ENCODE measurements around the gene RCOR1. TPM values are rescaled to one million over a fixed set of nuclear protein-coding genes. Genes with fewer than 3 reads are reported as not detected.

The RCOR1 gene
- total RNA-seq, result 19.6 to 25.2 TPM (median 23.7 TPM) in 3 replicates
- long read RNA-seq, full-length matches to known transcripts, result 12 of 23 reads
- long read RNA-seq, partial matches to known transcripts, result 1 of 23 reads
- long read RNA-seq, other reads (novel, unspliced or antisense), result 10 of 23 reads

- Mint-ChIP-seq H3K27me3 (ENCODE audit: low read depth) (no peaks in the 10 kb centered on the region), H3K4me1 (ENCODE audit: low read depth) (peaks cover 47% of the 10 kb centered on the region), H3K4me3 (ENCODE audit: unreplicated experiment) (peak within 1 kb of the TSS; percentile 92), H3K9me3 (ENCODE audit: low read depth) (no peaks in the 10 kb centered on the region), H3K27ac (ENCODE audit: unreplicated experiment) (peak within 1 kb of the TSS; percentile 98), H3K36me3 (ENCODE audit: low read depth) (no peaks in the 10 kb centered on the region)
- TF ChIP-seq, protein P1, sequence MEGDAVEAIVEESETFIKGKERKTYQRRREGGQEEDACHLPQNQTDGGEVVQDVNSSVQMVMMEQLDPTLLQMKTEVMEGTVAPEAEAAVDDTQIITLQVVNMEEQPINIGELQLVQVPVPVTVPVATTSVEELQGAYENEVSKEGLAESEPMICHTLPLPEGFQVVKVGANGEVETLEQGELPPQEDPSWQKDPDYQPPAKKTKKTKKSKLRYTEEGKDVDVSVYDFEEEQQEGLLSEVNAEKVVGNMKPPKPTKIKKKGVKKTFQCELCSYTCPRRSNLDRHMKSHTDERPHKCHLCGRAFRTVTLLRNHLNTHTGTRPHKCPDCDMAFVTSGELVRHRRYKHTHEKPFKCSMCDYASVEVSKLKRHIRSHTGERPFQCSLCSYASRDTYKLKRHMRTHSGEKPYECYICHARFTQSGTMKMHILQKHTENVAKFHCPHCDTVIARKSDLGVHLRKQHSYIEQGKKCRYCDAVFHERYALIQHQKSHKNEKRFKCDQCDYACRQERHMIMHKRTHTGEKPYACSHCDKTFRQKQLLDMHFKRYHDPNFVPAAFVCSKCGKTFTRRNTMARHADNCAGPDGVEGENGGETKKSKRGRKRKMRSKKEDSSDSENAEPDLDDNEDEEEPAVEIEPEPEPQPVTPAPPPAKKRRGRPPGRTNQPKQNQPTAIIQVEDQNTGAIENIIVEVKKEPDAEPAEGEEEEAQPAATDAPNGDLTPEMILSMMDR (IDR thresholded peaks at IDR 0.05), result no peak
- peak; percentile 97 for DNase-seq (ENCODE audit: low spot score)
These were observed at the start of gene RCOR1 for GRCh38 chr14:102591944-102592762. RCOR1 (plus strand) TSS chr14:102592649; CDS start chr14:102592887, 238 bp downstream.

DNA sequence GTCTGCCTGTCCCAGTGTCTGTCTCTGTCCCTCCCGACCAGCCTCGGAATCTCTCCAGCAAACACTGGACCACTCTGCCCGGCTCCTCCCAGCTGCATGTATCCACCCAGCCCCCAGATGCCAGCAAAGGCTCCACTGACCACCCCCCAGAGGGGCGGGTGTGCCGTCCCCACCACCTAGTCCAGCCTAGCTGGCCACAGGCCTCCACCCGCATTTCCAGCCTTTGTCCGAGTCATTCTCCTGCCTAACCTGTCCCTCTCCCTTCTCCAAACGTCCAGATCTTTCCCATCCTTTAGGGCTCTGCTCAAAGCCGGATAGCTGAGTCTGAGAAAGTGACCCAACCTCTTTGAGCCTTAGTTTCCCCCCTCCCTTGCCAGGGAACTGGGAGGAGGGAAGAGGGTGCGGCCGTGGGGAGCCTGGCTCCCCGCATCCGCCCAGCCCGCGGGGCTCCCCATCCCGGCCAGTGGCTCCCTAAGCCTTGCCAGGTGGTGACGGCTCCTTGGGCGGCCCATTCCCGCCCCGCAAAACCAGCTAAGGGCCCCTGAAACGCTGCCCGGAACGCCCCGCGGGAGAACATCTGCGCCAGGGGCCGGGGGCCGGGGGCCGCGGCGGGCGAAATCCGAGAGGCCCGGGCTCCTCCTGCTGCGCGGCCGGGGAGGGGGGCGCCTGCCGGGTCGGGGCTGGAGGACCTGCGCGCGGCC, 48.3 kb upstream of the RCOR1 start:
- DNase-seq (ENCODE audit: low spot score), result no peak
- H3K4me1 Mint-ChIP-seq (ENCODE audit: low read depth), result peaks cover 14% of the 10 kb centered on the region
- H3K9me3 Mint-ChIP-seq (ENCODE audit: low read depth), result no peaks in the 10 kb centered on the region
- peaks cover 12% of the 10 kb centered on the region for H3K27me3 Mint-ChIP-seq (ENCODE audit: low read depth)
- H3K4me3 Mint-ChIP-seq (ENCODE audit: unreplicated experiment), result no peak overlapping the region
- TF ChIP-seq, protein P1 (IDR thresholded peaks at IDR 0.05), result no peak
- no peaks in the 10 kb centered on the region for H3K36me3 Mint-ChIP-seq (ENCODE audit: low read depth)
- no peak overlapping the region for H3K27ac Mint-ChIP-seq (ENCODE audit: unreplicated experiment)

GRCh38 chr14:102544747-102545460, 47.5 kb upstream of the RCOR1 start:
- Mint-ChIP-seq H3K9me3 (ENCODE audit: low read depth) (no peaks in the 10 kb centered on the region), H3K36me3 (ENCODE audit: low read depth) (no peaks in the 10 kb centered on the region), H3K27me3 (ENCODE audit: low read depth) (peaks cover 12% of the 10 kb centered on the region), H3K4me1 (ENCODE audit: low read depth) (peaks cover 14% of the 10 kb centered on the region), H3K4me3 (ENCODE audit: unreplicated experiment) (peak overlapping the region; percentile 41), H3K27ac (ENCODE audit: unreplicated experiment) (no peak overlapping the region)
- no peak for DNase-seq (ENCODE audit: low spot score)
- TF ChIP-seq, protein P1 (IDR thresholded peaks at IDR 0.05), result no peak

GRCh38 chr14:102545461-102546265, 46.8 kb upstream of the RCOR1 start:
- Mint-ChIP-seq H3K9me3 (ENCODE audit: low read depth) (no peaks in the 10 kb centered on the region), H3K4me1 (ENCODE audit: low read depth) (peaks cover 14% of the 10 kb centered on the region), H3K36me3 (ENCODE audit: low read depth) (no peaks in the 10 kb centered on the region), H3K4me3 (ENCODE audit: unreplicated experiment) (no peak overlapping the region), H3K27me3 (ENCODE audit: low read depth) (peaks cover 14% of the 10 kb centered on the region), H3K27ac (ENCODE audit: unreplicated experiment) (peak overlapping the region; percentile 24)
- DNase-seq (ENCODE audit: low spot score), result no peak
- TF ChIP-seq, protein P1 (IDR thresholded peaks at IDR 0.05), result no peak
